Hepatocyte (in vitro differentiated cells): ENCODE results near the gene CRYBG2. TPM values are rescaled to one million over a fixed set of nuclear protein-coding genes. Genes with fewer than 3 reads are reported as not detected.

Experiments used
- DNase-seq: peaks from one replicate; pipeline ENCODE4 v3.0.0-alpha.2; 2016; ENCODE audit warnings: low spot score
- H2AFZ ChIP-seq: fragments of 200-600 bp; sonication (generic); 2 replicates; pipeline ENCODE4 v1.6.0; 2016; ENCODE audit warnings: antibody characterized with exemption, mild to moderate bottlenecking
- H3K27ac ChIP-seq: fragments of 200-600 bp; sonication (generic); 2 replicates; pipeline ENCODE4 v1.5.1; 2016; ENCODE audit warnings: mild to moderate bottlenecking
- H3K27me3 ChIP-seq: fragments of 200-600 bp; sonication (generic); 2 replicates; pipeline ENCODE4 v1.6.1; 2016
- H3K36me3 ChIP-seq: fragments of 200-600 bp; sonication (generic); replicated peaks from 2 replicates; pipeline ENCODE4 v1.5.1; 2016; ENCODE audit warnings: low read depth; ENCODE audit not compliant: insufficient read depth
- H3K4me1 ChIP-seq: fragments of 200-600 bp; sonication (generic); 2 replicates; pipeline ENCODE4 v1.5.1; 2016; ENCODE audit warnings: mild to moderate bottlenecking, moderate library complexity; ENCODE audit not compliant: insufficient read depth
- H3K4me2 ChIP-seq: fragments of 200-600 bp; sonication (generic); 2 replicates; pipeline ENCODE4 v1.6.0; 2016
- H3K4me3 ChIP-seq: fragments of 200-600 bp; sonication (generic); 2 replicates; pipeline ENCODE4 v1.5.1; 2016; ENCODE audit warnings: mild to moderate bottlenecking
- H3K79me2 ChIP-seq: fragments of 200-600 bp; sonication (generic); 2 replicates; pipeline ENCODE4 v1.6.0; 2017; ENCODE audit warnings: mild to moderate bottlenecking
- H3K9me2 ChIP-seq: fragments of 200-600 bp; sonication (generic); replicated peaks from 2 replicates; pipeline ENCODE4 v1.6.0; 2017; ENCODE audit warnings: mild to moderate bottlenecking; ENCODE audit not compliant: insufficient read depth
- H3K9me3 ChIP-seq: fragments of 200-600 bp; sonication (generic); 2 replicates; pipeline ENCODE4 v1.5.1; 2016; ENCODE audit warnings: low read depth, mild to moderate bottlenecking
- H4K20me1 ChIP-seq: fragments of 200-600 bp; sonication (generic); 2 replicates; pipeline ENCODE4 v1.6.0; 2016; ENCODE audit warnings: mild to moderate bottlenecking; ENCODE audit not compliant: insufficient read depth, poor library complexity, severe bottlenecking
- CTCF ChIP-seq: fragments of 200-600 bp; sonication (generic); IDR thresholded peaks from 2 replicates; pipeline ENCODE4 v1.5.1; 2016; ENCODE audit warnings: antibody characterized with exemption, mild to moderate bottlenecking; ENCODE audit not compliant: poor library complexity
- EZH2 ChIP-seq: fragments of 200-600 bp; sonication (generic); IDR thresholded peaks from 2 replicates; pipeline ENCODE4 v1.6.1; 2016; ENCODE audit warnings: antibody characterized with exemption, mild to moderate bottlenecking, borderline replicate concordance
- EZH2phosphoT487 ChIP-seq: fragments of 200-600 bp; sonication (generic); IDR thresholded peaks from one replicate; pipeline ENCODE4 v1.6.1; 2018; ENCODE audit warnings: antibody characterized with exemption, mild to moderate bottlenecking, low read depth, moderate library complexity; ENCODE audit not compliant: unreplicated experiment, severe bottlenecking
- WGBS: methylation state at CpG from one replicate; pipeline ENCODE4 v1.1.6; 2016; ENCODE audit warnings: low lambda C conversion rate; ENCODE audit errors: missing lambda C conversion rate; 5-methylcytosine and 5-hydroxymethylcytosine counted together
- polyA plus RNA-seq: library from polyadenylated mRNA; unstranded; fragments of >200 nt; fragmentation: Nextera tagmentation; extraction: Ambion mirVana; gene quantifications from 2 replicates; pipeline ENCODE4 v1.2.1, GENCODE V29; 2016
- total RNA-seq: library from RNA; depleted of rRNA; stranded (reverse); fragments of >200 nt; gene quantifications from 2 replicates; pipeline ENCODE4 v1.2.3, GENCODE V29; 2014

Gene CRYBG2
- total and polyA plus RNA-seq, 2 experiments from 2014 or later: 15.6 to 20.1 TPM

GRCh38 chr1:26307363-26307781 is 46.6 kb downstream of the CRYBG2 start:
- Histone ChIP-seq H4K20me1 (no peaks in the 10 kb centered on the region), H3K4me2 (peak overlapping the region; percentile 85), H3K4me1 (peaks cover 6% of the 10 kb centered on the region), H3K4me3 (no peak overlapping the region), H3K27me3 (no peaks in the 10 kb centered on the region), H3K9me2 (no peaks in the 10 kb centered on the region), H3K27ac (peak overlapping the region; percentile 1), H3K36me3 (no peaks in the 10 kb centered on the region), H2AFZ (peak overlapping the region; percentile 80), H3K79me2 (peaks cover 5% of the 10 kb centered on the region), H3K9me3 (no peaks in the 10 kb centered on the region)
- WGBS: 53% methylated on average over 6 of the region's 6 CpGs
- TF ChIP-seq EZH2 (no peak), CTCF (no peak), EZH2phosphoT487 (no peak)
- no peak for DNase-seq

GRCh38 chr1:26306290-26307229 is 47.4 kb downstream of the CRYBG2 start, which contains the start of gene UBXN11:
UBXN11 (minus strand) TSS chr1:26306636; CDS start chr1:26302883, 3,753 bp downstream.
- Histone ChIP-seq H3K9me2 (no peaks in the 10 kb centered on the region), H3K9me3 (no peaks in the 10 kb centered on the region), H2AFZ (peak within 1 kb of the TSS; percentile 80), H3K27ac (peak within 1 kb of the TSS; percentile 1), H3K4me1 (peaks cover 6% of the 10 kb centered on the region), H3K36me3 (no peaks in the 10 kb centered on the region), H3K4me3 (peak within 1 kb of the TSS; percentile 86), H3K4me2 (peak within 1 kb of the TSS; percentile 85), H4K20me1 (no peaks in the 10 kb centered on the region), H3K27me3 (no peaks in the 10 kb centered on the region), H3K79me2 (peaks cover 5% of the 10 kb centered on the region)
- peak; percentile 96 for DNase-seq
- no peak for TF ChIP-seq CTCF
- TF ChIP-seq EZH2: no peak
- WGBS: 3% methylated on average over 51 of the region's 51 CpGs

- TF ChIP-seq EZH2phosphoT487: no peak
- no peak for TF ChIP-seq EZH2
- TF ChIP-seq CTCF: no peak
- peak overlapping the region; percentile 86 for H3K4me3 ChIP-seq
- H3K27ac ChIP-seq: no peak overlapping the region
- no peak for DNase-seq
- no peaks in the 10 kb centered on the region for H3K36me3 ChIP-seq
- no peaks in the 10 kb centered on the region for H3K27me3 ChIP-seq
- peak overlapping the region; percentile 85 for H3K4me2 ChIP-seq
- no peaks in the 10 kb centered on the region for H4K20me1 ChIP-seq
- H3K9me2 ChIP-seq: no peaks in the 10 kb centered on the region
- H3K9me3 ChIP-seq: no peaks in the 10 kb centered on the region
- 32% methylated on average over 8 of the region's 8 CpGs for WGBS
- peak overlapping the region; percentile 72 for H2AFZ ChIP-seq
- H3K4me1 ChIP-seq: peaks cover 6% of the 10 kb centered on the region
- peaks cover 5% of the 10 kb centered on the region for H3K79me2 ChIP-seq
Observed at GRCh38 chr1:26305667-26306289, 48.2 kb downstream of the CRYBG2 start.
